GM12864 (cell line): Measurements from ENCODE around the gene AGO3.

ENCODE experiments used
- DNase-seq: peaks from one replicate; pipeline ENCODE4 v3.0.0-alpha.2; 2011; ENCODE audit warnings: low read depth
- H3K4me3 ChIP-seq: 2 replicates; pipeline ENCODE4 v1.5.1; 2011; ENCODE audit warnings: mild to moderate bottlenecking, low read depth, low read length, control low read depth
- TF ChIP-seq, protein P1 (sequence below): IDR thresholded peaks from 2 replicates; pipeline ENCODE4 v1.5.1; 2011; ENCODE audit warnings: low read depth, mild to moderate bottlenecking, moderate library complexity, low read length, control low read depth, inconsistent platforms; ENCODE audit errors: missing control alignments

AGO3 gene

DNA sequence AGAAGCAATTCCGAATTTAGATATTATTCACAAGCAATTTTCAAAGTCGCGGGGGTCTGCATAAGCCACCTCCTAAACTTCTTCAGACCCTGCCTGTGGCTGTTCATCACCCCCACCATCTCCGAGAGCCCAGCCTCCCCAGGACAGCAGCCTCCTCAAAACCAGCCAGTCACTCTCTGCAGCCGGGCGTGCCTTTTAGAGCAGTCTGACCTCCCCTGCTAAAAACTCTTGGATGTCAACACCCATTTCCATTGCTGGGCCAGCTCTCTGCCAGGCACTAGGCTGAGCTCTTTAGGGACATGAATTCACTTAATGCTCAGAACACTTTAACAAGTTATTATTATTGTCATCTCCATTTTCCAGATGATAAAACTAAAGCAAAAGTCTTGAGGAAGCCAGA is 169.5 kb downstream of the AGO3 start:
- H3K4me3 ChIP-seq, result no peak overlapping the region
- no peak for DNase-seq
- TF ChIP-seq, protein P1, sequence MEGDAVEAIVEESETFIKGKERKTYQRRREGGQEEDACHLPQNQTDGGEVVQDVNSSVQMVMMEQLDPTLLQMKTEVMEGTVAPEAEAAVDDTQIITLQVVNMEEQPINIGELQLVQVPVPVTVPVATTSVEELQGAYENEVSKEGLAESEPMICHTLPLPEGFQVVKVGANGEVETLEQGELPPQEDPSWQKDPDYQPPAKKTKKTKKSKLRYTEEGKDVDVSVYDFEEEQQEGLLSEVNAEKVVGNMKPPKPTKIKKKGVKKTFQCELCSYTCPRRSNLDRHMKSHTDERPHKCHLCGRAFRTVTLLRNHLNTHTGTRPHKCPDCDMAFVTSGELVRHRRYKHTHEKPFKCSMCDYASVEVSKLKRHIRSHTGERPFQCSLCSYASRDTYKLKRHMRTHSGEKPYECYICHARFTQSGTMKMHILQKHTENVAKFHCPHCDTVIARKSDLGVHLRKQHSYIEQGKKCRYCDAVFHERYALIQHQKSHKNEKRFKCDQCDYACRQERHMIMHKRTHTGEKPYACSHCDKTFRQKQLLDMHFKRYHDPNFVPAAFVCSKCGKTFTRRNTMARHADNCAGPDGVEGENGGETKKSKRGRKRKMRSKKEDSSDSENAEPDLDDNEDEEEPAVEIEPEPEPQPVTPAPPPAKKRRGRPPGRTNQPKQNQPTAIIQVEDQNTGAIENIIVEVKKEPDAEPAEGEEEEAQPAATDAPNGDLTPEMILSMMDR, result no peak

DNA sequence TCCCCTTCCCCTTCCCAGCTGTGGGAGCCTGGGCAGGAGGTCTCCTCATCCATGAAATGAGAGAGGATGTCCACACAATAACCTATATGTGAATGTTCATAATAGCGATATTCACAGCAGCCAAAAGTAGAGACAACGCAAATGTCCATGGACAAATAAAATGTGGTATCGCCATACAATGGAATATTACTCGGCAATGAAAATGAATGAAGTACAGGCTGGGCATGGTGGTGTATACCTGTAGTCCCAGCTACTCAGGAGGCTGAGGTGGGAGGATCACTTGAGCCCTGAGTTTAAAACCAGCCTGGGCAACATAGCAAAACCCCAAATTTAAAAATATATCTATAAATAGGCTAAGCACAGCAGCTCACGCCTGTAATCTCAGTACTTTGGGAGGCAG is 170.6 kb downstream of the AGO3 start:
- TF ChIP-seq, protein P1, result no peak
- no peak overlapping the region for H3K4me3 ChIP-seq
- no peak for DNase-seq

DNA sequence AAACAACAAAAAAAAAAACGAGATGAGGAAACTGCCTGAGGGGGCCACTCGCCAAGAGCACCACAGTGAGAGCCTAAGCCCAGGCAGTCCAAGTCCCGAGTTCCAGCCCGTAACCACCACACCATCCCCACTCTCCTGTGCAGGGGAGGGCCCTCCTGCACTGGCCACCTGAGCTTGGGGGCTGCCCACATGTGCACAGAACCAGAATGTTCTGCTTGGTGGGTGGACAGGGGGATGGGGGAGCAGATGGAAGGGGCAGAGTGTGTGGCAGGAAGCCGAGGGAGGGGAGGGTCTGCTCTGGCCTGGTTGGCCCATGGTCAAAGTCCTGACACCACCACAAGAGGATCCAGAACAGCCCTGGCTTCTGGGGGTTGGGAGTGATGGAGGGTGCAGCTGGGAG is 175.4 kb downstream of the AGO3 start:
- no peak for DNase-seq
- no peak overlapping the region for H3K4me3 ChIP-seq
- TF ChIP-seq, protein P1, result no peak

DNA sequence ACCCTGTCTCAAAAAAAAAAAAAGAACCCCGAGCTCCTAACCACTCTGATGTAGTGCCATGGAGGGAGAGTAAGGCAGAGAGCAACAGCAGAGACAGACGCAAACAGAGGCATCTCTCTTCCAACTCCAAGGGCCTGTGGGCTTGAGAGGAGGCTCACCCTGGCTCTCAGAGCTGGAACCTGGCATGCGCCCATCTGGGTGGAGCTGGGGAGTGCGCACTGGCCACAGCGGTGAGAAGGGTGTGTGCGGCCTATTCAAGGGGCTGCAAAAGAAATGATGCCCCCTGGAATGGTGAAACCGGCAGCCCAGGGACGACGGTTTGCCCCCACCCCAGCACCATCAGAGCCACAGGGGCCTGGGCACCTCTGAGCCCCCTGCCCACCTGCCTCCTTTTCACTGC is 176.5 kb downstream of the AGO3 start:
- TF ChIP-seq, protein P1, result no peak
- DNase-seq, result no peak
- no peak overlapping the region for H3K4me3 ChIP-seq

DNA sequence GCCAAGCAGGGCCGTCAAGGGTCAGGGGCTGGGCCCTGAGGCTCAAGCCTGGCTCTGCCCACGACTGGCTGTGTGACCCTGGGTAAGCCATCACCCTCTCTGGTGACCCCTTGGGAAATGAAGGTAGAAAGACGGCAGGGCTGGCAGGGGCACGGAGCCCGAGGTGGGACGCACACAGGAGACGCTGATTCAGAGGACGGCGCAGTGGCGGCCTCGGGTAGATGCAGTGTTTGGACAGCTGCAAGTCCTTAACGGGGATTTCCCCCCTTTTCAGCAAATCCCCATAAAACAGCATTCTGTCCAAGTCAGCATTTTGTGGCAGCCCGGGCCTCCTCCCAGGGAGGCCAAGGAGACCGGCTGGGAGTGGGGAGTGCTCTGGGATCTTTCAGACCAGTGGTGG is 177.4 kb downstream of the AGO3 start:
- DNase-seq, result no peak
- H3K4me3 ChIP-seq, result no peak overlapping the region
- TF ChIP-seq, protein P1, result no peak

DNA sequence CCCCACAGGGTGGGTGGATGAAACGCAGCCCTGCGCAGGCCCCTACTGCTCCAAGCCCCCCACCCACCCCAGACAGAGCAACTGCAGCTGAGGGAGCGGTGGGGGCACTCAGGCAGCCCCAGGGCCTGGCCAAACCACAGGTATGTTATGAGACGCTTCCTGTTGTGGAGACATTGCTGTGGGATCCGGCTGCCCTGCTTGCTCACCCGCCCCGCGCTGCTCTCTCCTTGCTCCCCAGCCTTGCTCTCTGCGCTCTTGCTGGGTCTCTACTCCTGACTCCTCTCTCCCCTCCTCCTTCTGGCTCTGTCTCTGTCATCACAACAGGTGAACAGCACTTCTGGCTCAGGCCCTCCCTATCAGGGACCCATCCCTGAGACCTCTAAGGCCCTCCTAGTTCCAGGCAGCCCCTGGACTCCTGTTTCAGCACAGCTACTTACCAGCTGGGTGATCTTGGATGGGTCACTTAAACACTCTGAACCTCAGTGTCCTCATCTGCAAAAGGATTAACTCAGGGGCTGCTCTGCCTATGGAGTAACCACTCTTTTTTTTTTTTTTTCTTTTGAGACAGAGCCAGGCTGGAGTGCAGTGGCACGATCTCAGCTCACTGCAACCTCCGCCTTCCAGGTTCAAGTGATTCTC is 178.3 kb downstream of the AGO3 start:
- H3K4me3 ChIP-seq, result no peak overlapping the region
- no peak for DNase-seq
- TF ChIP-seq, protein P1, result no peak

DNA sequence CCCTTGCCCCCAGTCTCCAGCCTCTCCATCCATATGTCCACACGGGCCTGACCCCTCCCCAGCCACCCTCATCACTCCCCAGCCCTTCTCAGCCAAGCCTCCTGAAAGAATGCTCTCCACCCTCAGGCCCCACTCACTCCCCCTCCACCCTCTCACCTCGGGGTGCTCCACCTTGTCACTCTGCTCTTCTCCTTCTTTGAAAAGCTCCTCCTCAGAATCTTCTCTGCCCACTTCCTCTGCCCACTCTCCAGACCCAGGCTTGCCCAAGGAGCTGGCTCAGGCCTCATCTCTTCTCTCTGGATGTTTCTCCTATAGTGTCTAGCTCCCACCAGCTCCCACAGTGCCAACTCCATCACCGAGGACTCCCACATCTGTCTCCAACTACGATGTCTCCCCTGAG is 180.2 kb downstream of the AGO3 start:
- no peak overlapping the region for H3K4me3 ChIP-seq
- no peak for DNase-seq
- TF ChIP-seq, protein P1, result no peak
